K562 (cell line): ENCODE data around the gene RITA1. TPM values are rescaled to one million over a fixed set of nuclear protein-coding genes. Genes with fewer than 3 reads are reported as not detected.

Experiments used
- ARID1B ChIP-seq: fragments of 450-650 bp; IDR thresholded peaks from 2 replicates; pipeline ENCODE4 v1.6.1; 2016; ENCODE audit warnings: antibody characterized with exemption, mild to moderate bottlenecking, inconsistent platforms
- CBFA2T2 ChIP-seq: fragments of 450-650 bp; conservative IDR thresholded peaks from 2 replicates; pipeline ENCODE4 v1.6.1; 2017; ENCODE audit warnings: mild to moderate bottlenecking
- CEBPG ChIP-seq, 3 experiments: fragments of 200-800 bp in 1 of 3; sonication (Bioruptor generic) in 1 of 3; sonication (generic) in 1 of 3; formaldehyde crosslinking in 1 of 3; IDR thresholded peaks in 2 of 3; conservative IDR thresholded peaks in 1 of 3; 2 replicates each; pipeline versions ENCODE4 v1.6.1 to v1.8.0; 2016 to 2022; ENCODE audit warnings: missing compliant biosample characterization in 2 of 3, missing genetic modification characterization in 2 of 3, mild to moderate bottlenecking in 1 of 3, missing genetic modification reagents in 1 of 3
- FIP1L1 ChIP-seq: fragments of 200-400 bp; formaldehyde crosslinking; IDR thresholded peaks from 2 replicates; pipeline ENCODE4 v1.6.1; 2018; ENCODE audit warnings: mild to moderate bottlenecking, low read depth, low read length; ENCODE audit not compliant: poor library complexity, severe bottlenecking
- GTF2B ChIP-seq: IDR thresholded peaks from 2 replicates; pipeline ENCODE4 v1.6.1; 2011; ENCODE audit not compliant: insufficient read length; ENCODE audit errors: extremely low read depth
- HCFC1 ChIP-seq: IDR thresholded peaks from 2 replicates; pipeline ENCODE4 v1.6.1; 2012; ENCODE audit warnings: low read depth, low read length, improper control_type of control experiment
- HDAC2 ChIP-seq: fragments of 450-650 bp; IDR thresholded peaks from 2 replicates; pipeline ENCODE4 v1.6.1; 2016; ENCODE audit warnings: mild to moderate bottlenecking
- HMG20A ChIP-seq: fragments of 450-650 bp; formaldehyde crosslinking; conservative IDR thresholded peaks from 2 replicates; pipeline ENCODE4 v1.4.0; 2020; ENCODE audit warnings: mild to moderate bottlenecking, mixed read lengths
- HNRNPH1 ChIP-seq: fragments of 200-400 bp; formaldehyde crosslinking; optimal IDR thresholded peaks from 2 replicates; pipeline ENCODE3; 2017; ENCODE audit warnings: low read depth, mild to moderate bottlenecking, low read length, moderate library complexity
- JUND ChIP-seq, 2 experiments: IDR thresholded peaks; 2 replicates in 1 of 2; 3 replicates in 1 of 2; pipeline ENCODE4 v1.6.1; 2011; ENCODE audit warnings: borderline replicate concordance in 2 of 2, low read depth in 2 of 2, low read length in 2 of 2, improper control_type of control experiment in 1 of 2, missing biosample characterization in 1 of 2, missing genetic modification characterization in 1 of 2, missing genetic modification reagents in 1 of 2
- MLX ChIP-seq, 2 experiments: fragments of 450-650 bp in 1 of 2; sonication (generic) in 1 of 2; formaldehyde crosslinking; conservative IDR thresholded peaks; 2 replicates each; pipeline versions ENCODE4 v1.4.0 to v1.8.1; 2020 to 2022; ENCODE audit warnings: mild to moderate bottlenecking in 1 of 2, missing genetic modification reagents in 1 of 2
- RBBP5 ChIP-seq: fragments of 200-600 bp; sonication (generic); IDR thresholded peaks from 2 replicates; pipeline ENCODE4 v1.6.1; 2012; ENCODE audit warnings: borderline replicate concordance, mild to moderate bottlenecking, low read length, control low read depth, inconsistent platforms; ENCODE audit not compliant: insufficient read depth, poor library complexity, severe bottlenecking
- RBFOX2 ChIP-seq: fragments of 200-400 bp; formaldehyde crosslinking; IDR thresholded peaks from 2 replicates; pipeline ENCODE4 v1.6.1; 2017; ENCODE audit warnings: low read depth, mild to moderate bottlenecking, low read length, moderate library complexity
- RBM15 ChIP-seq: fragments of 200-400 bp; formaldehyde crosslinking; IDR thresholded peaks from 2 replicates; pipeline ENCODE4 v1.6.1; 2018; ENCODE audit warnings: mild to moderate bottlenecking, low read length, moderate library complexity; ENCODE audit not compliant: insufficient read depth
- TARDBP ChIP-seq: fragments of 450-650 bp; IDR thresholded peaks from 2 replicates; pipeline ENCODE4 v1.6.1; 2016
- TFE3 ChIP-seq: fragments of 450-650 bp; formaldehyde crosslinking; IDR thresholded peaks from 2 replicates; pipeline ENCODE4 v1.4.0; 2020; ENCODE audit warnings: mild to moderate bottlenecking, mixed read lengths
- ZBTB43 ChIP-seq: sonication (generic); formaldehyde crosslinking; IDR thresholded peaks from 2 replicates; pipeline ENCODE4 v1.8.0; 2023; ENCODE audit warnings: mild to moderate bottlenecking, missing genetic modification reagents
- ZKSCAN1 ChIP-seq: fragments of 150-350 bp; IDR thresholded peaks from 2 replicates; pipeline ENCODE4 v1.6.1; 2016; ENCODE audit warnings: low read depth, low read length
- ZNF282 ChIP-seq: sonication (generic); formaldehyde crosslinking; IDR thresholded peaks from 2 replicates; pipeline ENCODE4 v1.8.1; 2023; ENCODE audit warnings: missing genetic modification reagents
- polyA plus RNA-seq, 8 experiments: library from polyadenylated mRNA; depleted of rRNA in 4 of 8; stranded (reverse) in 5 of 8; unstranded in 3 of 8; fragments of >200 nt; fragmentation: Nextera tagmentation in 2 of 8; fragmentation: Illumina TruSeq in 1 of 8; extraction: Ambion mirVana in 2 of 8; extraction: Trizol in 1 of 8; gene quantifications; 2 replicates each; pipeline versions ENCODE4 v1.2.1 to v1.2.3, GENCODE V29; 2011 to 2014; ENCODE audit warnings: inconsistent platforms in 1 of 8, missing spikeins in 1 of 8
- total RNA-seq, 7 experiments: library from RNA; depleted of rRNA in 6 of 7; stranded (reverse); fragments of >200 nt in 6 of 7; fragmentation: Illumina TruSeq in 2 of 7; extraction: Trizol in 2 of 7; gene quantifications; 2 replicates each; pipeline versions ENCODE4 v1.2.1 to v1.2.3, GENCODE V29; 2011 to 2021; ENCODE audit warnings: low replicate concordance in 1 of 7

The RITA1 gene
- total and polyA plus RNA-seq, 9 of the 15 experiments (the other 6 are each of a cell fraction or from before 2014, with no cell fraction given): 2.8 to 40.4 (median 18.0) TPM

GRCh38 chr12:113214895-113215400, 29.4 kb downstream of the RITA1 start (continued):
- TF ChIP-seq CEBPG (CRISPR knock-in tag; IDR thresholded peaks at IDR 0.05): peak; percentile 75
- peak; percentile 95 to 99 for TF ChIP-seq CEBPG (tag; conservative IDR thresholded peaks at IDR 0.05 in 1 of 2, IDR thresholded peaks at IDR 0.05 in 1 of 2)
- no peak for TF ChIP-seq FIP1L1
- no peak for TF ChIP-seq TFE3
- TF ChIP-seq ZKSCAN1: no peak
- no peak for TF ChIP-seq HNRNPH1
- no peak for TF ChIP-seq GTF2B
- no peak for TF ChIP-seq ZNF282 (CRISPR knock-in tag)
- peak; percentile 21; the same call in 1 of the 2 replicates for TF ChIP-seq HDAC2
- no peak for TF ChIP-seq RBBP5
- TF ChIP-seq HMG20A (CRISPR knock-in tag): no peak
- peak; percentile 51; the same call in 1 of the 2 replicates for TF ChIP-seq JUND (IDR thresholded peaks at IDR 0.05; ENCODE audit: borderline replicate concordance, low read depth, low read length)
- TF ChIP-seq JUND (tag; IDR thresholded peaks at IDR 0.05; ENCODE audit: borderline replicate concordance, low read depth, low read length): peak; percentile 43; the same call in 2 of the 3 replicates
- peak; percentile 36; the same call in 1 of the 2 replicates for TF ChIP-seq ARID1B
- TF ChIP-seq MLX (CRISPR knock-in tag; conservative IDR thresholded peaks at IDR 0.05): no peak
- TF ChIP-seq TARDBP: peak; percentile 43; the same call in 1 of the 2 replicates
- TF ChIP-seq HCFC1: no peak
- TF ChIP-seq RBM15: no peak
- TF ChIP-seq RBFOX2: no peak
- TF ChIP-seq ZBTB43 (CRISPR knock-in tag): no peak
- no peak for TF ChIP-seq CBFA2T2
